BLaER1 treated with 17β-estradiol and CSF1 and Interleukin-3, amounts not matched to agents 10 nM and 100 nM (cell line): ENCODE data around the gene MBNL2.

ENCODE experiments used
- H3K27ac ChIP-seq, 11 experiments: shearing (Covaris generic); formaldehyde crosslinking; 2 replicates each; pipeline ENCODE4 v1.8.1; 2022
- H3K27me3 ChIP-seq, 11 experiments: shearing (Covaris generic); formaldehyde crosslinking; 2 replicates each; pipeline ENCODE4 v1.8.1; 2022
- H3K36me3 ChIP-seq, 11 experiments: shearing (Covaris generic); formaldehyde crosslinking; 2 replicates each; pipeline ENCODE4 v1.8.1; 2022
- H3K4me1 ChIP-seq, 10 experiments: shearing (Covaris generic); formaldehyde crosslinking; 2 replicates each; pipeline ENCODE4 v1.8.1; 2022
- H3K4me2 ChIP-seq, 11 experiments: shearing (Covaris generic); formaldehyde crosslinking; 2 replicates each; pipeline ENCODE4 v1.8.1; 2022
- H3K4me3 ChIP-seq, 10 experiments: shearing (Covaris generic); formaldehyde crosslinking; 2 replicates each; pipeline ENCODE4 v1.8.1; 2022
- H3K9ac ChIP-seq, 11 experiments: shearing (Covaris generic); formaldehyde crosslinking; 2 replicates each; pipeline ENCODE4 v1.8.1; 2022
- H3K9me3 ChIP-seq, 11 experiments: shearing (Covaris generic); formaldehyde crosslinking; replicated peaks in 1 of 11; 2 replicates each; pipeline ENCODE4 v1.8.1; 2022
- H4K20me1 ChIP-seq, 11 experiments: shearing (Covaris generic); formaldehyde crosslinking; 2 replicates each; pipeline ENCODE4 v1.8.1; 2022
- Cebpa-rat ChIP-seq, 11 experiments: shearing (Covaris generic); IDR thresholded peaks; 2 replicates each; pipeline ENCODE4 v1.8.1; 2022

Gene MBNL2

GRCh38 chr13:97189928-97190327, 32.2 kb upstream of the MBNL2 start:
- H3K4me2 ChIP-seq: no peak overlapping the region
- peaks cover 0 to 29% (median 20%) of the 10 kb centered on the region in 10 experiments; a peak in 18 of 20 replicates for H3K4me1 ChIP-seq
- H4K20me1 ChIP-seq: no peaks in the 10 kb centered on the region
- 0 out of 22 replicates have a peak, but pooled peaks cover 0 to 7% (median 0%) of the 10 kb centered on the region in 11 experiments for H3K9me3 ChIP-seq
- no peak overlapping the region for H3K9ac ChIP-seq
- no peak overlapping the region for H3K4me3 ChIP-seq
- H3K36me3 ChIP-seq: no peaks in the 10 kb centered on the region
- no peaks in the 10 kb centered on the region for H3K27me3 ChIP-seq
- H3K27ac ChIP-seq: no peak overlapping the region
- TF ChIP-seq Cebpa-rat (IDR thresholded peaks at IDR 0.05): no peak

- no peaks in the 10 kb centered on the region for H3K36me3 ChIP-seq
- H3K27me3 ChIP-seq: no peaks in the 10 kb centered on the region
- no peaks in the 10 kb centered on the region for H4K20me1 ChIP-seq
- peaks cover 0 to 29% (median 20%) of the 10 kb centered on the region in 10 experiments; a peak in 18 of 20 replicates for H3K4me1 ChIP-seq
- no peak for TF ChIP-seq Cebpa-rat (IDR thresholded peaks at IDR 0.05)
- no peak overlapping the region for H3K4me3 ChIP-seq
- H3K9me3 ChIP-seq: 0 out of 22 replicates have a peak, but pooled peaks cover 0 to 7% (median 0%) of the 10 kb centered on the region in 11 experiments
- H3K4me2 ChIP-seq: peak overlapping the region in 4 of 11 experiments; percentile 1 to 65 (median 6); a peak in 4 of 22 replicates
- no peak overlapping the region for H3K9ac ChIP-seq
- no peak overlapping the region for H3K27ac ChIP-seq
Observed at GRCh38 chr13:97191142-97191541, 31.0 kb upstream of the MBNL2 start.

- peak overlapping the region in 5 of 11 experiments; percentile 1 to 65 (median 6); a peak in 4 of 22 replicates for H3K4me2 ChIP-seq
Observed at GRCh38 chr13:97191615-97192014, 30.5 kb upstream of the MBNL2 start.

GRCh38 chr13:97192166-97192565, 30.0 kb upstream of the MBNL2 start:
- Histone ChIP-seq H3K27me3 (no peaks in the 10 kb centered on the region), H3K9me3 (0 out of 22 replicates have a peak, but pooled peaks cover 0 to 7% (median 0%) of the 10 kb centered on the region in 11 experiments), H3K4me3 (no peak overlapping the region), H3K36me3 (no peaks in the 10 kb centered on the region), H3K4me2 (peak overlapping the region; percentile 16 to 65 (median 50); a peak in 18 of 22 replicates), H4K20me1 (no peaks in the 10 kb centered on the region), H3K27ac (0 out of 22 replicates have a peak overlapping the region, but pooled peaks of 1 of the 11 experiments have one; percentile 22), H3K9ac (no peak overlapping the region), H3K4me1 (peaks cover 0 to 29% (median 20%) of the 10 kb centered on the region in 10 experiments; a peak in 18 of 20 replicates)
- no peak for TF ChIP-seq Cebpa-rat (IDR thresholded peaks at IDR 0.05)

More at GRCh38 chr13:97191615-97192014, 30.5 kb upstream of the MBNL2 start:
- Histone ChIP-seq H3K4me3 (no peak overlapping the region), H3K36me3 (no peaks in the 10 kb centered on the region), H4K20me1 (no peaks in the 10 kb centered on the region), H3K9ac (no peak overlapping the region), H3K27me3 (no peaks in the 10 kb centered on the region), H3K4me1 (peaks cover 0 to 29% (median 20%) of the 10 kb centered on the region in 10 experiments; a peak in 18 of 20 replicates), H3K9me3 (0 out of 22 replicates have a peak, but pooled peaks cover 0 to 7% (median 0%) of the 10 kb centered on the region in 11 experiments), H3K27ac (no peak overlapping the region)
- no peak for TF ChIP-seq Cebpa-rat (IDR thresholded peaks at IDR 0.05)

GRCh38 chr13:97193577-97193976, 28.6 kb upstream of the MBNL2 start:
- H3K4me1 ChIP-seq: peaks cover 0 to 29% (median 19%) of the 10 kb centered on the region in 10 experiments; a peak in 18 of 20 replicates
- 0 out of 22 replicates have a peak overlapping the region, but pooled peaks of 1 of the 11 experiments have one; percentile 50 for H3K4me2 ChIP-seq
- no peak overlapping the region for H3K4me3 ChIP-seq
- TF ChIP-seq Cebpa-rat (IDR thresholded peaks at IDR 0.05): no peak
- no peaks in the 10 kb centered on the region for H3K27me3 ChIP-seq
- H3K36me3 ChIP-seq: no peaks in the 10 kb centered on the region
- H3K9ac ChIP-seq: no peak overlapping the region
- H3K9me3 ChIP-seq: 0 out of 22 replicates have a peak, but pooled peaks cover 0 to 7% (median 0%) of the 10 kb centered on the region in 11 experiments
- no peak overlapping the region for H3K27ac ChIP-seq
- H4K20me1 ChIP-seq: no peaks in the 10 kb centered on the region

- Histone ChIP-seq H4K20me1 (no peaks in the 10 kb centered on the region), H3K36me3 (no peaks in the 10 kb centered on the region), H3K4me1 (peaks cover 0 to 29% (median 19%) of the 10 kb centered on the region in 10 experiments; a peak in 18 of 20 replicates), H3K9me3 (0 out of 22 replicates have a peak, but pooled peaks cover 0 to 7% (median 0%) of the 10 kb centered on the region in 11 experiments), H3K27ac (no peak overlapping the region), H3K4me2 (peak overlapping the region in 10 of 11 experiments; percentile 7 to 49 (median 24); a peak in 13 of 22 replicates), H3K9ac (no peak overlapping the region), H3K27me3 (no peaks in the 10 kb centered on the region), H3K4me3 (no peak overlapping the region)
- TF ChIP-seq Cebpa-rat (IDR thresholded peaks at IDR 0.05): no peak
Observed at GRCh38 chr13:97194479-97194878, 27.7 kb upstream of the MBNL2 start.

- no peak overlapping the region for H3K9ac ChIP-seq
- peaks cover 5 to 25% (median 19%) of the 10 kb centered on the region in 10 experiments; a peak in 18 of 20 replicates for H3K4me1 ChIP-seq
- no peaks in the 10 kb centered on the region for H3K36me3 ChIP-seq
- H3K27ac ChIP-seq: no peak overlapping the region
- H3K27me3 ChIP-seq: no peaks in the 10 kb centered on the region
- no peak for TF ChIP-seq Cebpa-rat (IDR thresholded peaks at IDR 0.05)
- H3K4me2 ChIP-seq: no peak overlapping the region
- peaks cover 0 to 7% (median 0%) of the 10 kb centered on the region in 11 experiments; a peak in 1 of 22 replicates for H3K9me3 ChIP-seq
- no peak overlapping the region for H3K4me3 ChIP-seq
- no peaks in the 10 kb centered on the region for H4K20me1 ChIP-seq
Observed at GRCh38 chr13:97196340-97196739, 25.8 kb upstream of the MBNL2 start.

- H4K20me1 ChIP-seq: no peaks in the 10 kb centered on the region
- no peak overlapping the region for H3K4me2 ChIP-seq
- TF ChIP-seq Cebpa-rat (IDR thresholded peaks at IDR 0.05): no peak
- no peaks in the 10 kb centered on the region for H3K36me3 ChIP-seq
- H3K27me3 ChIP-seq: no peaks in the 10 kb centered on the region
- peaks cover 0 to 7% (median 6%) of the 10 kb centered on the region in 10 experiments; a peak in 11 of 20 replicates for H3K4me1 ChIP-seq
- H3K27ac ChIP-seq: no peak overlapping the region
- H3K9me3 ChIP-seq: peaks cover 0 to 5% (median 0%) of the 10 kb centered on the region in 11 experiments; a peak in 3 of 22 replicates
- H3K4me3 ChIP-seq: no peak overlapping the region
- no peak overlapping the region for H3K9ac ChIP-seq
Observed at GRCh38 chr13:97198753-97199152, 23.4 kb upstream of the MBNL2 start.

GRCh38 chr13:97199451-97199850, 22.7 kb upstream of the MBNL2 start:
- Histone ChIP-seq H4K20me1 (no peaks in the 10 kb centered on the region), H3K4me2 (no peak overlapping the region), H3K4me3 (no peak overlapping the region), H3K36me3 (no peaks in the 10 kb centered on the region), H3K9ac (no peak overlapping the region), H3K9me3 (peaks cover 0 to 5% (median 0%) of the 10 kb centered on the region in 11 experiments; a peak in 4 of 22 replicates), H3K27ac (no peak overlapping the region), H3K27me3 (no peaks in the 10 kb centered on the region), H3K4me1 (peaks cover 0 to 5% (median 4%) of the 10 kb centered on the region in 10 experiments; a peak in 11 of 20 replicates)
- TF ChIP-seq Cebpa-rat (IDR thresholded peaks at IDR 0.05): no peak
